Esophagus squamous epithelium (tissue), 5 donors: ENCODE data around the gene CDC16. TPM values are rescaled to one million over a fixed set of nuclear protein-coding genes. Genes with fewer than 3 reads are reported as not detected.

ENCODE experiments used
- DNase-seq: peaks from one replicate; lab custom pipeline; 2025; lab: John Stamatoyannopoulos, UW
- H3K27ac ChIP-seq, 4 donors: fragments of 200-600 bp; sonication (generic); one replicate each; pipeline ENCODE4 v1.5.1; 2016 to 2019; ENCODE audit warnings: mild to moderate bottlenecking in 1 of 4
- H3K27me3 ChIP-seq, 4 donors: fragments of 200-600 bp; sonication (generic); 1 replicate in 3 of 4; 2 replicates in 1 of 4; pipeline versions ENCODE4 v1.5.1 to v1.6.0; 2017 to 2021; ENCODE audit warnings: antibody characterized with exemption in 1 of 4
- H3K36me3 ChIP-seq, 3 donors: fragments of 200-600 bp; sonication (generic); one replicate each; pipeline ENCODE4 v1.5.1; 2016 to 2019
- H3K4me1 ChIP-seq, 3 donors: fragments of 200-600 bp; sonication (generic); one replicate each; pipeline ENCODE4 v1.5.1; 2017 to 2019
- H3K4me3 ChIP-seq, 4 donors: fragments of 200-600 bp; sonication (generic); 1 replicate in 3 of 4; 2 replicates in 1 of 4; pipeline ENCODE4 v1.5.1; 2016 to 2019; ENCODE audit warnings: mild to moderate bottlenecking in 2 of 4, moderate library complexity in 1 of 4
- H3K9me3 ChIP-seq, 3 donors: fragments of 200-600 bp; sonication (generic); one replicate each; pipeline ENCODE4 v1.5.1; 2016 to 2019
- CTCF ChIP-seq, 6 experiments: fragments of 450-650 bp in 4 of 6; fragments of 200-600 bp in 2 of 6; sonication (generic) in 2 of 6; IDR thresholded peaks; one replicate each; pipeline ENCODE4 v1.5.1; 2016 to 2019; ENCODE audit warnings: antibody characterized with exemption in 6 of 6, mild to moderate bottlenecking in 4 of 6, moderate library complexity in 4 of 6
- POLR2A ChIP-seq, 4 donors: fragments of 450-650 bp; IDR thresholded peaks; one replicate each; pipeline ENCODE4 v1.6.1; 2017; ENCODE audit warnings: antibody characterized with exemption in 4 of 4, mild to moderate bottlenecking in 4 of 4, moderate library complexity in 3 of 4
- WGBS, 2 donors: methylation state at CpG; one replicate each; pipeline ENCODE4 v1.1.5; 2018; 5-methylcytosine and 5-hydroxymethylcytosine counted together
- intact Hi-C: fragments of 100-400 bp; cut with DNase I; formaldehyde crosslinking; loops from one replicate; pipeline ENCODE4 v1.15.0; 2022
- total RNA-seq, 4 donors: library from RNA; depleted of rRNA; stranded (reverse); fragments of >200 nt; gene quantifications; one replicate each; pipeline ENCODE4 v1.1.0, GENCODE V29; 2016
- donor health status: DM: yes; HTN: yes; CAD: no.

CDC16 gene
- total RNA-seq, 4 donors from 2014 or later: 22.9 to 40.2 (median 30.2) TPM

GRCh38 chr13:114236227-114236626, 1.5 kb downstream of the CDC16 start:
- no peak for DNase-seq
- no peaks in the 10 kb centered on the region for H3K9me3 ChIP-seq
- no peak for TF ChIP-seq CTCF (IDR thresholded peaks at IDR 0.05)
- TF ChIP-seq POLR2A (IDR thresholded peaks at IDR 0.05): no peak
- peaks cover 8 to 21% (median 9%) of the 10 kb centered on the region in 3 donors for H3K4me1 ChIP-seq
- no peaks in the 10 kb centered on the region for H3K27me3 ChIP-seq
- WGBS, 2 donors: 67 to 71% methylated on average over 4 of the region's 4 CpGs
- H3K36me3 ChIP-seq: peaks cover 10 to 48% (median 32%) of the 10 kb centered on the region in 3 donors
- peak overlapping the region in 2 of 4 donors; percentile 87 to 91 for H3K27ac ChIP-seq
- intact Hi-C loops: no loop called here
- H3K4me3 ChIP-seq: peak overlapping the region in 3 of 4 donors; percentile 83 to 94 (median 91)

- Histone ChIP-seq H3K27ac (no peak overlapping the region), H3K4me3 (no peak overlapping the region), H3K36me3 (peaks cover 14 to 61% (median 40%) of the 10 kb centered on the region in 3 donors), H3K4me1 (peaks cover 8 to 21% (median 9%) of the 10 kb centered on the region in 3 donors), H3K27me3 (no peaks in the 10 kb centered on the region), H3K9me3 (no peaks in the 10 kb centered on the region)
- TF ChIP-seq POLR2A (IDR thresholded peaks at IDR 0.05) (no peak), CTCF (IDR thresholded peaks at IDR 0.05) (no peak)
- DNase-seq: no peak
- WGBS, 2 donors: 84 to 86% methylated on average over 7 of the region's 7 CpGs
- intact Hi-C loops: no loop called here
These were observed 2.9 kb downstream of the CDC16 start for GRCh38 chr13:114237415-114238112.

- DNase-seq: no peak
- WGBS, 2 donors: 91% methylated on average over 6 of the region's 6 CpGs
- H3K27me3 ChIP-seq: no peaks in the 10 kb centered on the region
- H3K4me3 ChIP-seq: no peak overlapping the region
- H3K9me3 ChIP-seq: no peaks in the 10 kb centered on the region
- H3K36me3 ChIP-seq: peaks cover 21 to 100% (median 67%) of the 10 kb centered on the region in 3 donors
- intact Hi-C loops: no loop called here
- peaks cover 0 to 3% (median 0%) of the 10 kb centered on the region in 3 donors for H3K4me1 ChIP-seq
- no peak overlapping the region for H3K27ac ChIP-seq
- TF ChIP-seq CTCF (IDR thresholded peaks at IDR 0.05) (no peak), POLR2A (IDR thresholded peaks at IDR 0.05) (no peak)
These were observed 7.2 kb downstream of the CDC16 start for GRCh38 chr13:114241918-114242317.

GRCh38 chr13:114243971-114244370, 9.3 kb downstream of the CDC16 start:
- Histone ChIP-seq H3K9me3 (no peaks in the 10 kb centered on the region), H3K27me3 (no peaks in the 10 kb centered on the region), H3K36me3 (peaks cover 11 to 100% (median 56%) of the 10 kb centered on the region in 3 donors), H3K27ac (no peak overlapping the region), H3K4me3 (no peak overlapping the region), H3K4me1 (peaks cover 0 to 3% (median 0%) of the 10 kb centered on the region in 3 donors)
- TF ChIP-seq POLR2A (IDR thresholded peaks at IDR 0.05) (no peak), CTCF (IDR thresholded peaks at IDR 0.05) (no peak)
- WGBS, 2 donors: 89 to 97% methylated on average over 3 of the region's 3 CpGs
- intact Hi-C loops: no loop called here
- no peak for DNase-seq

GRCh38 chr13:114244637-114245036, 9.9 kb downstream of the CDC16 start:
- intact Hi-C loops: no loop called here

More at GRCh38 chr13:114244637-114245036, 9.9 kb downstream of the CDC16 start:
- no peak overlapping the region for H3K27ac ChIP-seq
- WGBS, 2 donors: 77 to 87% methylated on average over 5 of the region's 5 CpGs
- H3K36me3 ChIP-seq: peaks cover 11 to 100% (median 57%) of the 10 kb centered on the region in 3 donors
- H3K4me3 ChIP-seq: no peak overlapping the region
- peaks cover 0 to 10% (median 0%) of the 10 kb centered on the region in 3 donors for H3K4me1 ChIP-seq
- H3K27me3 ChIP-seq: no peaks in the 10 kb centered on the region
- TF ChIP-seq CTCF (IDR thresholded peaks at IDR 0.05) (no peak), POLR2A (IDR thresholded peaks at IDR 0.05) (no peak)
- H3K9me3 ChIP-seq: no peaks in the 10 kb centered on the region
- no peak for DNase-seq
